Measurements from ENCODE around the gene PNPLA1. TPM values are rescaled to one million over a fixed set of nuclear protein-coding genes. Genes with fewer than 3 reads are reported as not detected.

Gene PNPLA1
- total RNA-seq, 1 donor from 2014 or later: not detected

DNA sequence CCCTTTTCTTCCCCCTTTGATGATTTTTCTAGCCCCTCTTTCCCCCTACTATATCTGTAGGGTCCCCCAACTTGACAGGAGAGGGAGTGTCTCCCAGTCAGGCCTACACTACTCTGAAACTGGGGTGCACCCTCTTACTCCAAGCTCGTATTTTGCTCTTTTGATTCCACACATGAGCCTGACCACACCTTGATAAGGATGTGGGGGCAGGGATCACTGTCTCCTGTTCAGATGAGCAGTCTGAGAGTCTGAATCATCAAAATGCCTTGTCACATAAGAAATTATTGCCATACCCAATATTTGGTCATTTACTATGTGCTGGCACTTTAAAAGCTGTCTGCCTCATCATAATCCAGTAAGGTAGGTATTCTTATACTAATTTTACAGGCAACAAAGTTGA, 15.9 kb downstream of the PNPLA1 start:
- Mint-ChIP-seq H3K9me3 (no peaks in the 10 kb centered on the region), H3K27ac (no peak overlapping the region), H3K4me3 (no peak overlapping the region), H3K36me3 (no peaks in the 10 kb centered on the region), H3K27me3 (ENCODE audit: insufficient read depth, low read depth) (peaks cover 9% of the 10 kb centered on the region), H3K4me1 (peaks cover 12% of the 10 kb centered on the region)
- H3K79me2 ChIP-seq (ENCODE audit: low read depth): no peaks in the 10 kb centered on the region
- H3K27ac ChIP-seq: no peak overlapping the region
- no peak overlapping the region for H3K4me2 ChIP-seq
- H3K4me3 ChIP-seq: no peak overlapping the region
- H2AFZ ChIP-seq (replicated peaks): no peak overlapping the region
- H3F3A ChIP-seq (ENCODE audit: low read depth): no peaks in the 10 kb centered on the region
- H3K9ac ChIP-seq: no peak overlapping the region
- peaks cover 52% of the 10 kb centered on the region for H3K27me3 ChIP-seq
- no peaks in the 10 kb centered on the region for H3K9me3 ChIP-seq (ENCODE audit: low read depth)
- DNase-seq (ENCODE audit: low spot score): no peak
- TF ChIP-seq EZH2phosphoT487 (IDR thresholded peaks at IDR 0.05): no peak
- no peak for TF ChIP-seq CTCF (IDR thresholded peaks at IDR 0.05)
- TF ChIP-seq EZH2 (IDR thresholded peaks at IDR 0.05): no peak
- peaks cover 7% of the 10 kb centered on the region for H3K4me1 ChIP-seq
- no peaks in the 10 kb centered on the region for H3K36me3 ChIP-seq
- no peaks in the 10 kb centered on the region for H4K20me1 ChIP-seq (ENCODE audit: low read depth)

DNA sequence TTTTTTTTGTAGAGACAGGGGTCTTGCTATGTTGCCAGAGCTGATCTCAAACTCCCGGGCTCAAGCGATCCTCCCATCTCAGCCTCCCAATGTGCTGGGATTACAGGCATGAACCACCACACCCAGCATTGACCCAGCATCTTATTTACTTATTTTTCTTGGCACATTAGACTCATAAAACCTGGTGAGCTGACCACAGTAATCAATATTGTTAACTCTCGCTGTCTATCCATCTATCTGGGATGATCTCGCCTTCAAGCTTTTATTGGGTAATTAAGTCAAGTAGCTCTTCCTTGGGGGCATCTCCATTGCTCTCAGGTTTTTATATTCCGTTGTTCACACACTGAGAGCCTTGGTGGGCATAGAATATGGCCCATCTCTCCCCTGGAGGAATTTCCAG, 17.0 kb downstream of the PNPLA1 start:
- Histone ChIP-seq H2AFZ (replicated peaks) (no peak overlapping the region), H3K27me3 (peaks cover 52% of the 10 kb centered on the region), H3K79me2 (ENCODE audit: low read depth) (no peaks in the 10 kb centered on the region), H3K36me3 (no peaks in the 10 kb centered on the region), H4K20me1 (ENCODE audit: low read depth) (no peaks in the 10 kb centered on the region), H3K27ac (no peak overlapping the region), H3K9ac (no peak overlapping the region), H3F3A (ENCODE audit: low read depth) (no peaks in the 10 kb centered on the region), H3K4me2 (no peak overlapping the region), H3K4me3 (no peak overlapping the region), H3K4me1 (peaks cover 7% of the 10 kb centered on the region), H3K9me3 (ENCODE audit: low read depth) (no peaks in the 10 kb centered on the region)
- no peak overlapping the region for H3K4me3 Mint-ChIP-seq
- TF ChIP-seq EZH2 (IDR thresholded peaks at IDR 0.05) (no peak), CTCF (IDR thresholded peaks at IDR 0.05) (no peak), EZH2phosphoT487 (IDR thresholded peaks at IDR 0.05) (no peak)
- H3K27me3 Mint-ChIP-seq (ENCODE audit: insufficient read depth, low read depth): peaks cover 9% of the 10 kb centered on the region
- peaks cover 12% of the 10 kb centered on the region for H3K4me1 Mint-ChIP-seq
- no peak for DNase-seq (ENCODE audit: low spot score)
- no peaks in the 10 kb centered on the region for H3K9me3 Mint-ChIP-seq
- H3K36me3 Mint-ChIP-seq: no peaks in the 10 kb centered on the region
- no peak overlapping the region for H3K27ac Mint-ChIP-seq

- no peak overlapping the region for H3K9ac ChIP-seq
- peaks cover 5% of the 10 kb centered on the region for H3K27me3 Mint-ChIP-seq (ENCODE audit: insufficient read depth, low read depth)
- no peak overlapping the region for H3K27ac ChIP-seq
- peak; percentile 41 for DNase-seq (ENCODE audit: low spot score)
- TF ChIP-seq EZH2 (IDR thresholded peaks at IDR 0.05) (no peak), CTCF (IDR thresholded peaks at IDR 0.05) (no peak)
- H3K4me2 ChIP-seq: no peak overlapping the region
- no peak overlapping the region for H3K27ac Mint-ChIP-seq
- H3K9me3 Mint-ChIP-seq: no peaks in the 10 kb centered on the region
- H3K36me3 ChIP-seq: no peaks in the 10 kb centered on the region
- peaks cover 29% of the 10 kb centered on the region for H3K27me3 ChIP-seq
- no peaks in the 10 kb centered on the region for H3K79me2 ChIP-seq (ENCODE audit: low read depth)
- H2AFZ ChIP-seq (replicated peaks): no peak overlapping the region
- peaks cover 12% of the 10 kb centered on the region for H3K4me1 Mint-ChIP-seq
- peaks cover 7% of the 10 kb centered on the region for H3K4me1 ChIP-seq
- H3K4me3 ChIP-seq: no peak overlapping the region
- H3K9me3 ChIP-seq (ENCODE audit: low read depth): no peaks in the 10 kb centered on the region
- H3K36me3 Mint-ChIP-seq: no peaks in the 10 kb centered on the region
- H3F3A ChIP-seq (ENCODE audit: low read depth): no peaks in the 10 kb centered on the region
- no peak overlapping the region for H3K4me3 Mint-ChIP-seq
- no peaks in the 10 kb centered on the region for H4K20me1 ChIP-seq (ENCODE audit: low read depth)
Observed at GRCh38 chr6:36289281-36289878, 19.5 kb downstream of the PNPLA1 start.

Data from neural progenitor cell (in vitro differentiated cells).